NCI-H748 (cell line): Measurements from ENCODE around the gene SEMA7A.

Source experiments
- DNase-seq: peaks from one replicate; lab custom pipeline; 2025; ENCODE audit not compliant: unreplicated experiment; lab: John Stamatoyannopoulos, UW

Gene SEMA7A

GRCh38 chr15:74417670-74418069 is 16.1 kb downstream of the SEMA7A start:
- DNase-seq, result no peak

- no peak for DNase-seq
These were observed 16.5 kb downstream of the SEMA7A start for GRCh38 chr15:74417225-74417624.

- DNase-seq, result no peak
These were observed 17.5 kb downstream of the SEMA7A start for GRCh38 chr15:74415966-74416916.

- DNase-seq, result no peak
These were observed 19.0 kb downstream of the SEMA7A start for GRCh38 chr15:74414603-74415338.

- no peak for DNase-seq
These were observed 19.6 kb downstream of the SEMA7A start for GRCh38 chr15:74414081-74414580.

GRCh38 chr15:74413350-74414080 is 20.2 kb downstream of the SEMA7A start:
- DNase-seq, result no peak

- no peak for DNase-seq
These were observed 21.6 kb downstream of the SEMA7A start for GRCh38 chr15:74412159-74412558.

GRCh38 chr15:74411686-74412085 is 22.1 kb downstream of the SEMA7A start:
- DNase-seq, result no peak

GRCh38 chr15:74410502-74410901 is 23.3 kb downstream of the SEMA7A start:
- no peak for DNase-seq

- no peak for DNase-seq
These were observed 24.5 kb downstream of the SEMA7A start for GRCh38 chr15:74409225-74409624.

- DNase-seq, result no peak
These were observed 24.9 kb downstream of the SEMA7A start for GRCh38 chr15:74408815-74409214.

- no peak for DNase-seq
These were observed 25.4 kb downstream of the SEMA7A start for GRCh38 chr15:74408385-74408784.

GRCh38 chr15:74406992-74407705 is 26.6 kb downstream of the SEMA7A start:
- no peak for DNase-seq

GRCh38 chr15:74406517-74406916 is 27.2 kb downstream of the SEMA7A start:
- DNase-seq, result no peak

- DNase-seq, result no peak
These were observed 27.9 kb downstream of the SEMA7A start for GRCh38 chr15:74405823-74406222.

- no peak for DNase-seq
These were observed 29.7 kb downstream of the SEMA7A start for GRCh38 chr15:74403991-74404563.

- no peak for DNase-seq
These were observed 30.2 kb downstream of the SEMA7A start for GRCh38 chr15:74403588-74403919.

- no peak for DNase-seq
These were observed 30.7 kb downstream of the SEMA7A start for GRCh38 chr15:74402873-74403587.

- DNase-seq, result no peak
These were observed 31.4 kb downstream of the SEMA7A start for GRCh38 chr15:74402337-74402841.
